ENCODE data around the gene RHAG. TPM values are rescaled to one million over a fixed set of nuclear protein-coding genes. Genes with fewer than 3 reads are reported as not detected.
"Not testable (repeated sequence)": the region's sequence is repeated elsewhere in the genome, so short reads cannot be mapped to it uniquely, and the experiment has no call there.

Gene RHAG
- total RNA-seq = not detected

DNA sequence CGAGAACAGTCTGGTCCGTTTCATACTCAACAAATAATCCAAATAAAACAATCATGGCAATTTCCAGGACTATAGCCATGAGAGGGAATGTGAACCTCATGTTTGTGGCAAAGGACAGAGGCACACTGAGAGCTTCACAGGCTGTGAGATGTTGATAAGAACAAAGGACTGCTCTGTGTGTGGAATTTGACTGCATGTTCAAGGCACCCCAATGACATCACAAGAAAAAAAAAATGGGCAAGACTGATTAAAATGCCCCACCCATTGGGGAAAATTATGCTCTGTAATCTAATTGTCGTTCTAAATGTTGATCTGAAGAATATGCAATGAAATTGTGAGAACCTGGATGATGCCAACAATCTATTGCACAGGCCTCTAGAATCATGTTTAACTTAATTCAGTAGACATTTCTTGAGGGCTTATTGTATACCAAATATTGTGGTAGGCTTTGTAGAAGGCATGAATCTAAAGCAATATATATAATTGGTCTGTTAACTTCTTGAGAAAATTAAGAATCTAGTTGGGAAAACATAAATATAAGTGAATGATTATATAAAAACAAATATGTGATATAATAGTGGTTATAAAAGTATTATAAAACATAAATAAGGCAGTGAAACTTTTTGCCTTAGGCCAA is at the start of gene RHAG:
Gene RHAG (minus strand): TSS at position 127 of the 637 bp plus-strand sequence. CDS start 27 bp downstream, at position 100.
- Mint-ChIP-seq H3K4me1 (no peaks in the 10 kb centered on the region), H3K36me3 (ENCODE audit: low read depth) (no peaks in the 10 kb centered on the region), H3K27ac (no peak within 1 kb of the TSS), H3K4me3 (no peak within 1 kb of the TSS), H3K27me3 (no peaks in the 10 kb centered on the region), H3K9me3 (no peaks in the 10 kb centered on the region)
- CTCF ChIA-PET = no interaction called here
- DNase-seq = no peak
- POLR2A ChIA-PET = no interaction called here

DNA sequence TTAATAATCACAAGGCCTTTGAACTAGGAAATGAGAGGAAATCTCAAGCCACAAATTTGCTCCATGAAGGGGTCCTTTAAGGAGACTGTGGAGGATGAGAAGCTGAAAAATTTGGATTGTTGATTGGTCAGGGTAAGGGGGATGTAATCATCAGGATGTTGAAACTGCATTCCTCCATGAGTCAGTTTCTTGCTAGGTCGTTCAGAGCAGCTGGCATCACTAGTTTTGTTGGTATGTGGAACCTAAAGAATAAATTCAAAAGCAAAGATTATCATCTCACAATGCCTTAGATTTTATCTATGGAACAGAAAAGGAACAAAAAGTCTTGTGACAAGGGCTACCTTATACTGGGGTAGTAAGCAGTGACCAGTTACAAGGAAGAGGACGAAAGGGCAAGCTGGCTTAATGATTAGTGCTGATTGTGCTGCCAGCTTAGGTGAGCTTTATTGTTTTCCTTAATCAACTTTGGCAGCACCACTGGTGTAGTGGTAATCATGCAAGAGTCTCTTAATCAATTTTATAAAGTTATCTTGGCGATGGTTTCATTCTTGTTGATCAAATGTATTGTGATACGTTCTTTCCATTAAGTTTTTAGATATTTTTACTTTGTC is 40.1 kb upstream of the RHAG start:
- Mint-ChIP-seq H3K9me3 (no peaks in the 10 kb centered on the region), H3K27ac (no peak overlapping the region), H3K36me3 (ENCODE audit: low read depth) (no peaks in the 10 kb centered on the region), H3K27me3 (no peaks in the 10 kb centered on the region), H3K4me3 (no peak overlapping the region), H3K4me1 (no peaks in the 10 kb centered on the region)
- ChIA-PET POLR2A (no interaction called here), CTCF (no interaction called here)
- no peak for DNase-seq

DNA sequence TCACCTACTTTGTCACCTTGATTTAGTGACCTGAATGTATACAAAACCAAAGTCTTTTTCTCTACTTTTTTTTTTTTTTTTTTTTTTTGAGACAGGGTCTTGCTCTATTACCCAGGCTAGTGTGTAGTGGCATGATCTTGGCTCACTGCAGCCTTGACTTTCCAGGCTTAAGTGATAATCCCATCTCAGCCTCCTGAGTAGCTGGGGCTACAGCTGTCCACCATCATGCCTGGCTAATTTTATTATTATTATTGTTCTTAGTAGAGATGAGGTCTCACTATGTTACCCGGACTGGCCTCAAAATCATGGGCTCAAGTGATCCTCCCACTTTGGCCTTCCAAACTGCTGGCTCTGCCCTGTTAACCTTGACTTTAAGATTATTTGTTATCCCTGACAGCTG is 39.2 kb upstream of the RHAG start:
- Mint-ChIP-seq H3K4me1 (no peaks in the 10 kb centered on the region), H3K27me3 (no peaks in the 10 kb centered on the region), H3K36me3 (ENCODE audit: low read depth) (no peaks in the 10 kb centered on the region), H3K4me3 (no peak overlapping the region), H3K9me3 (no peaks in the 10 kb centered on the region), H3K27ac (no peak overlapping the region)
- no peak for DNase-seq
- CTCF ChIA-PET = no interaction called here
- POLR2A ChIA-PET = no interaction called here

DNA sequence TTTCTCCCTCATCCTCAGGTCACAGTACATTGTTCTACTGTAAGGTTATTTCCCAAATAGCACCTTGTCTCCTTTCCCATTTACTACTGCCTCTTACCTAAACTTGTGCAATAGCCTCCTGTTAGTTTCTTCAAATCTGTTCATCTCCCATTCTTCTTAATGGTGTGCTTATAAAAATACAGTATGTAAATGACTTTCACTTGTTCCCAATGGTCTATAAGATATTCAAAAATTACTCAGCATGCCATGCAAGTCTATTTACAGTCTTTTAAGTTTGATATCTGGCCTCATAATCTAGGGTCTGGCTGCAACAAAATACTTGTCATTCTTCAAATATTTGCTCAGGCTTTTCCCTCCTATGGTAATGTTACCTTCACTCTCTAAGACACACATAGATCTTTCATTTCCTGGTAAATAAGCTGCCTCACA is 31.5 kb upstream of the RHAG start:
- Mint-ChIP-seq H3K4me3 (no peak overlapping the region), H3K36me3 (ENCODE audit: low read depth) (no peaks in the 10 kb centered on the region), H3K4me1 (no peaks in the 10 kb centered on the region), H3K27me3 (no peaks in the 10 kb centered on the region), H3K9me3 (no peaks in the 10 kb centered on the region), H3K27ac (no peak overlapping the region)
- CTCF ChIA-PET = no interaction called here
- POLR2A ChIA-PET = no interaction called here
- no peak for DNase-seq

DNA sequence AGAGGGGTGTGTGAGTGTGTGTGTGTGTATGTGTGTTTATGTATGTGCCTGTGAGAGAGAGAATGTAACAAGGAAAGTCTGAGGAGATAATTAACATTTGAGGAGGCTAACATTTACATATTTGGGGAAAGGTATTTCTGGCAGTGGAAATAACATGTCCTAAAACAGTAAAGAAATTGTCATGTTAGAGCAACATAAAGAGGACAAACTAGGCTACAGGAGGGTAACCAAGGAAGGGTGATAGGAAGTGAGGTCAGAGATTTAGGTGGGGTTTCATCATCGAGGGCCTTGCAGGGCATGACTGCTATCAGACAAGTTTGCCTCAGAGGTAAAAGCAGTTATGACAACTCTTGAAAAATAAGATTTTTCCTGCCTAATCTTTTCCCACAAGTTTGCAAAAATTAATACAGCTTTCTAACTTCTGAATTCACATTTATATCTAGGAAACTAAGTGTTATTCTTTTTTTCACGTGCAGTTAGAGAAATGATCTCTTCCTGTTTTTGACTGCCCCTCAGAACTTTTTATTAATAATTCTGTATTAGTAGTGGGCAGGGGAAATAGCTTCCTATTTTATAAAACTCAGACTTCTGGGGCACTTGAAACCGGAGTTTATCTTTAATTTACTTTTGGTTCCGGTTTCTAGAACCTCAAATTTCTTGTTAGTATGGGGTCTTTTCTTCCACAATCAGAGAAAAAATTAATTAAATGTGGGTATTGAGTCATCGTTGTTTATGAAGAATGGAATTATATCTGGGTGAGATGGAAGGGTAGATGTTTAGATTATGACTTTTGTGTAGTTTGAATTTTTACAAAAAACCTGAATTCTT is 30.5 kb upstream of the RHAG start:
- Mint-ChIP-seq H3K9me3 (no peaks in the 10 kb centered on the region), H3K4me1 (no peaks in the 10 kb centered on the region), H3K27ac (no peak overlapping the region), H3K4me3 (no peak overlapping the region), H3K36me3 (ENCODE audit: low read depth) (no peaks in the 10 kb centered on the region), H3K27me3 (no peaks in the 10 kb centered on the region)
- CTCF ChIA-PET = no interaction called here
- no peak for DNase-seq
- POLR2A ChIA-PET = no interaction called here

DNA sequence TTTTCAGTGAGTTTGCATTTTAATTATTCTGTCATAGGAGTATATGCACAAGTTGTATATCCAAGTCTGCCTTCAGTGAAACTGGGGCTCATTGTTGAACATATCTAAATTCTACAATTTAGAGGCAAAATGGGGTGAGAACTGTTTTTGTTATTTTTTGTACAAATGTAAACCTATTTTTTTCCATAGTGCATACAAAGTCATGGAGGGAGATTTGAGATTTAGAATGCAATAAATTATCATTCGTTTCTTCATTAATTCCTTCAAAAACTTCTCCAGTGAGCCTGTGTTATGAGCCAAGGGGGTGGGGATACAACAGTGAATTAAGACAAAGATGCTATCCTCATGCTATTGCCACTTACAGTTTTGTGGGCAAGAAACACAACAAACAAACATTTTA is 29.8 kb upstream of the RHAG start:
- H3K9me3 Mint-ChIP-seq = no peaks in the 10 kb centered on the region
- H3K27ac Mint-ChIP-seq = no peak overlapping the region
- H3K4me3 Mint-ChIP-seq = no peak overlapping the region
- no peaks in the 10 kb centered on the region for H3K36me3 Mint-ChIP-seq (ENCODE audit: low read depth)
- no peak for DNase-seq
- no peaks in the 10 kb centered on the region for H3K4me1 Mint-ChIP-seq
- CTCF ChIA-PET = no interaction called here
- POLR2A ChIA-PET = no interaction called here
- H3K27me3 Mint-ChIP-seq = no peaks in the 10 kb centered on the region

DNA sequence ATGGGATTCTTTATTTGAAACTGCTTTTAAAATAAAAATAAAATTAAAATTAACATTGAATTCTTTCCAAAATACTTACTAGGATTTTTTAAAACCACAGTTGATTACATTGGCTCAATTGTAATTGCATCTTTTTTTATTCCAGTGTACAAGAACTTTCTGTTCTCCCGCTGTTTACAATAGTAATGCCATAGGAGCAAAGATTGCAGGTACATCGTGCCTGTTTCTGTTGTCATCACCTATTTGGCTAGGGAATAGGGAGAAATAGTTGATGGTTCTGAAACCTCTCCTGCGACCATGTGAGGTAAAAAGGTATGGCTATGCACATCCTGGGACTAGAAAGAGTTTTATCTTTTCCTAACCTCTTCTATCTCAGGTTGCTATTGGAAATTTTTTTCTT is 28.2 kb upstream of the RHAG start:
- Mint-ChIP-seq H3K4me3 (no peak overlapping the region), H3K27me3 (no peaks in the 10 kb centered on the region), H3K27ac (no peak overlapping the region), H3K4me1 (no peaks in the 10 kb centered on the region), H3K9me3 (no peaks in the 10 kb centered on the region), H3K36me3 (ENCODE audit: low read depth) (no peaks in the 10 kb centered on the region)
- CTCF ChIA-PET = no interaction called here
- POLR2A ChIA-PET = no interaction called here
- DNase-seq = no peak

DNA sequence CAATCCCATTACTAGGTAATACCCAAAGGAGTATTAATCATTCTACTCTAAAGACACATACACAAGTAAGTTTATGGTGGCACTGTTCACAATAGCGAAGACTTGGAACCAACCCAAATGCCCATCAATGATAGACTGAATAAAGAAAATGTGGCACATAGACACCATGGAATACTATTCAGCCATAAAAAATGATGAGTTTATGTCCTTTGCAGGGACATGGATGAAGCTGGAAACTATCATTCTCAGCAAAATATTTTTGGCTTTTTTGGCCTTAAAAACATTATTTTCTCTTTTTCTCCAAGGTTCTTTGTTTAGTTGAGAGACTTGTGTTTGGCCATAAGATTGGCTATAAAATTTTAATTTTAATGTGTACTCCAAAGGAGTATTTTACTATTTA is 27.4 kb upstream of the RHAG start:
- H3K9me3 Mint-ChIP-seq; H3K27ac Mint-ChIP-seq; DNase-seq; H3K27me3 Mint-ChIP-seq; H3K4me3 Mint-ChIP-seq; CTCF ChIA-PET; POLR2A ChIA-PET; H3K36me3 Mint-ChIP-seq (ENCODE audit: low read depth); H3K4me1 Mint-ChIP-seq: not testable (repeated sequence)

DNA sequence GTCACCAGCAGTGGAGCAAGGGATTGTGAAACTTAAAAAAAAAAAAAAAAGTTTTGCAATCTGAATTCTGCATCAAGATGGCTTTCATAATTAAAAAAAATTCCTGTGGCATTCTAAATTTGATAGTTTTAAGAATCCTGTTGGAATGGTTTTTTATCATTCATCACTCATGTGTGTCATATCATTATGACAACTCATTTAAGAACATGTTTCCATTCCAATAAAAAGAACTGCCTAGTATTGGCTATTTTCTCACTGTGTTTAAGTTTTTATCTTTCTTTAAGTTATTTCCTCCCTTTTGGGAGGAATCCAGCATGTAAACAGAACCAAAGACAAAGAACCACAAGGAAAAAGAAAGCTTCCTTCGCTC is 26.2 kb upstream of the RHAG start:
- no peaks in the 10 kb centered on the region for H3K36me3 Mint-ChIP-seq (ENCODE audit: low read depth)
- H3K4me3 Mint-ChIP-seq = no peak overlapping the region
- no peak overlapping the region for H3K27ac Mint-ChIP-seq
- no peak for DNase-seq
- H3K9me3 Mint-ChIP-seq = no peaks in the 10 kb centered on the region
- POLR2A ChIA-PET = no interaction called here
- H3K4me1 Mint-ChIP-seq = no peaks in the 10 kb centered on the region
- no peaks in the 10 kb centered on the region for H3K27me3 Mint-ChIP-seq
- CTCF ChIA-PET = no interaction called here

DNA sequence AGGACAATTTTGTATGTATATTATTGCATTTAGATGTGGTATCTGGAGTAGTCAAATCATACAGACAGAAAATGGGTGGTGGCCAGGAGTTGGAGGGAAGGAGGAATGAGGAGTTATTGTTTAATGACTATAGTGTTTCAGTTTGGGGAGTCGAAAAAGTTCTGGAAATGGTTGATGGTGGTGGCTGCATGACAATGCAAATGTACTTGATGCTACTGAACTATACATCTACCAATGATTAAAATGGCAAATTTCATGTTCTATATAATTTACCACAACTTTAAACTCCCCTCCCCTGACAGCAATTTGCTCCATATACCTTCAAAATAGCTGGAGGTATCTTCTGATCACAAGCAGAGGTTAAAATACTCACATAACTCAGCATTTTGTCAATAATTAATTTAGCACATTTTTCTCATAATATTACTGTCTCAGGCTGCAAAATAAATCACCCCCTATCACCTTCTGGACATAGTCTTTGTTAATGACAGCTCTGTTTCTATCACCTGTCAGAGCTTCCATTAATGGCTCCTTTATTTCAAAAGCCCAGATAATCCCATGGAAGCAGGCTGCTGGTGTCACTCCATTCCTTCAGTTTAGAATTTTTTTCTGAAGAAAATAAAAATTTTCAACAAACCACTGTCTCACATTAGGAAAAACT is 25.7 kb upstream of the RHAG start:
- no peak for DNase-seq
- no peaks in the 10 kb centered on the region for H3K9me3 Mint-ChIP-seq
- H3K27me3 Mint-ChIP-seq = no peaks in the 10 kb centered on the region
- no peak overlapping the region for H3K27ac Mint-ChIP-seq
- no peaks in the 10 kb centered on the region for H3K4me1 Mint-ChIP-seq
- POLR2A ChIA-PET = no interaction called here
- CTCF ChIA-PET = no interaction called here
- H3K36me3 Mint-ChIP-seq (ENCODE audit: low read depth) = no peaks in the 10 kb centered on the region
- H3K4me3 Mint-ChIP-seq = no peak overlapping the region

DNA sequence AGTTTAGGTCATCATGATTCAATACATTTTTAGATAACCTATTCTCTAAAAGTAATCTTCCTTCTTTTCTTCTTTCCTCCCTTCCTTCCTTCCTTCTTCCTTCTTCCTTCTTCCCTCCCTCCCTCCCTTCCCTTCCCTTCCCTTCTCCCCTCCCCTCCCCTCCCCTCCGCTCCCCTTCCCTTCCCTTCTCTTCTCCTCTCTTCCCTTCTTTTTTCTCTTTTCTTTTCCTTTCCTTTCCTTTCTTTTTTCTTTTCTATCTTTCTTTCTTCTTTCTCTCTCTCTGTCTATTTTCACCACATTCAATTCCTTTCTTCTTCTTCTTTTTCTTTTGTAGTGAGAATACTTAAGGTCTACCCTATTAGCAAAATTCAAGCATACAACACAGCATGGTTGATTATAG is 17.3 kb upstream of the RHAG start:
- H3K36me3 Mint-ChIP-seq (ENCODE audit: low read depth) = no peaks in the 10 kb centered on the region
- no peaks in the 10 kb centered on the region for H3K4me1 Mint-ChIP-seq
- POLR2A ChIA-PET = no interaction called here

DNA sequence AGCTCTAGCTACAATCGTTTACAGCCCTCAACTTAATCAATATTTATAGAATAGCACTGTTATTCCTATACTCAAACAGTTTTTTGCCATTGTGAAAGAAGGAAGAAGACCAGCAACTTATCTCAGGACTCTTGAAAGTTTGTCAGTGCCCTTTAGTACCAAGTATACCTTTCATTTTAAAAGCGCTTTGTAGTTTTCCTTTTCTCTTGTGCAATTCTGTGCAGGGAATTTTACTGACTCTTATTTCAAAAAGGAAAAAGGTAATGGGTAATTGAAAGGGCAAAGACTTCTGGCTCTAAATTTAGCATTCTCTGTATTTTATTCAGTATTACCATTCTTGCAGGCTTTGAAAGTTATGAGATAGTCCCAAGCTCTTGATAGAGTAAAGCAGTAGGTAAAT is 16.8 kb upstream of the RHAG start:
- Mint-ChIP-seq H3K9me3 (no peaks in the 10 kb centered on the region), H3K4me1 (no peaks in the 10 kb centered on the region), H3K27me3 (no peaks in the 10 kb centered on the region), H3K27ac (no peak overlapping the region), H3K36me3 (ENCODE audit: low read depth) (no peaks in the 10 kb centered on the region), H3K4me3 (no peak overlapping the region)
- CTCF ChIA-PET = no interaction called here
- no peak for DNase-seq
- POLR2A ChIA-PET = no interaction called here

More for the DNA sequence above, 17.3 kb upstream of the RHAG start:
- Mint-ChIP-seq H3K9me3 (no peaks in the 10 kb centered on the region), H3K4me3 (no peak overlapping the region), H3K27ac (no peak overlapping the region), H3K27me3 (no peaks in the 10 kb centered on the region)
- no peak for DNase-seq
- CTCF ChIA-PET = no interaction called here

DNA sequence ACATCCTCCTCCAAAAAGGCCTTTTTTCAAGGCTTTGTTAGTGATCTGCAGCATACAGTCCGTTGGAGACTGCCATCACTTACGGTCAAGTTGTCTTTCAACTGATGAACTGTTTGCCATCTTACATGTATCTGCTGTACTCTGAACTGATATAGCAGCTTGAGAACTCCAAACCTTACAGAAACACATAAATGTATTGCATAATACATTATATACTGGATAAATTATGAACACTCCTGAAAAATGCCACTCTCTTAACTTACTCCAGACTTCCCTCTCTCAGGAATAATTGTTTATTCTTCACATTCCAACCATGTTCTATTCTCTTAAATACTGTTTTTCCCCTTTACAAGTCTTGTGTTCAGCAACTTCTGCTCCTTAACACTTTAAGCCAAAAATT is 14.6 kb upstream of the RHAG start:
- Mint-ChIP-seq H3K9me3 (no peaks in the 10 kb centered on the region), H3K4me3 (no peak overlapping the region), H3K4me1 (no peaks in the 10 kb centered on the region), H3K36me3 (ENCODE audit: low read depth) (no peaks in the 10 kb centered on the region), H3K27ac (no peak overlapping the region), H3K27me3 (no peaks in the 10 kb centered on the region)
- DNase-seq = no peak
- ChIA-PET POLR2A (no interaction called here), CTCF (no interaction called here)

DNA sequence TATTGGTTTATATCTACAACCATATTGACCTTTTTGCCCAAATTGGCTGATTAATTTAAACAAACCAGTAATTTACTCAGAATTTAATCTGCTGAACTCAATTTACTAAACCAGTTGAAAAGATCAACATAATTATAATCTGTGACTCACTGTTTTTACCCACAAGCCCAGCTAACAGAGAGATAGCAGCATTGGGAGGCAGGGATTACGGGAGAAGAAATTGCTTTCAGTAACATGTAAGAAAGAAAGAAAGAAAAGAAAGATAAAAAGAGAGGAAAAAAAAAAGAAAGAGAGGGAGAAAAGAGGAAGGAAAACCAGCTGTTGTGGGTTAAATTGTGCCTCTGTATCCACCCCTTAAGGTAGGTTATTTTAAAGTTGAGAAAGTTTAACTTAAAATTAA is 13.3 kb upstream of the RHAG start:
- DNase-seq = no peak
- H3K36me3 Mint-ChIP-seq (ENCODE audit: low read depth) = no peaks in the 10 kb centered on the region
- POLR2A ChIA-PET = no interaction called here
- H3K27me3 Mint-ChIP-seq = no peaks in the 10 kb centered on the region
- no peak overlapping the region for H3K4me3 Mint-ChIP-seq
- no peaks in the 10 kb centered on the region for H3K9me3 Mint-ChIP-seq
- CTCF ChIA-PET = no interaction called here
- no peak overlapping the region for H3K27ac Mint-ChIP-seq
- H3K4me1 Mint-ChIP-seq = no peaks in the 10 kb centered on the region
